Measurements from ENCODE around the gene C10orf90. TPM values are rescaled to one million over a fixed set of nuclear protein-coding genes. Genes with fewer than 3 reads are reported as not detected.

C10orf90 gene
- total RNA-seq, 2 donors from 2014 or later: not detected

DNA sequence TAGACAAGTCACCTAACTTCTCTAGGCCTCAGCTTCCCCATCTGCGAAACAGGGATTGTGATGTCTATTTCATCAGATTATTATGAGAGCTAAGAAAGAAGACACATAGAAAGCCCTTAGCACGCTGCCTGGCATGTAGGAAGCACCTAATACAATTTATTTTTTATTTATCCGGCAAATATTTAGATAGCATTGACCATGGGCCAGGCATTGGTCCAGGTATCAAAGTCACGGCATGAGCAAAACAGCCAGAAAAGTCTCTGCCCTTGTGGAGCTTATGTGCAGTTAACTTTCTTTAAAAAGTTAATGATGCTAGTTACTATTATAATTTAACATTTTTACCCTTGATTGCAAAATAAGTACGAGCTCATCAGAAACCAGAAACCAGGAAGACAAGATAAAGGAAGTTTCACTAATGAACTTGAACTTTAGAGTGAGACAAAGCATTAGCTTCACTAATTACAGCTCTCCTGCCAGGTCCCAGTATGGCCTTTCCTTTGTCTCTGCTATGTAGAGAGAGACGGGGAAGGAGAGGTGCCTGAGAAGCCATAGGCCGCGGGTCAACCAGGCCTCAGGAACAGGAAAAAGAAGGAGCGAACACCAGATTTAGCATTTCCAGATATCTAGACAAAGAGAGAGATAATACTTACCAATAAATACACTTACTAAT lies 142.7 kb downstream of the C10orf90 start:
- ATAC-seq (replicated peaks in 1 of 2) (no peak), DNase-seq (no peak)
- peaks cover 0 to 1% of the 10 kb centered on the region in 2 donors for H3K9me3 Mint-ChIP-seq
- H3K4me1 Mint-ChIP-seq (ENCODE audit: low read depth): no peaks in the 10 kb centered on the region
- no peak overlapping the region for H3K27ac Mint-ChIP-seq
- H3K27me3 Mint-ChIP-seq (ENCODE audit: low read depth): peaks cover 5% of the 10 kb centered on the region
- H3K36me3 Mint-ChIP-seq (ENCODE audit: insufficient read depth in 2 of 2): no peaks in the 10 kb centered on the region
- no peak overlapping the region for H3K4me3 Mint-ChIP-seq

DNA sequence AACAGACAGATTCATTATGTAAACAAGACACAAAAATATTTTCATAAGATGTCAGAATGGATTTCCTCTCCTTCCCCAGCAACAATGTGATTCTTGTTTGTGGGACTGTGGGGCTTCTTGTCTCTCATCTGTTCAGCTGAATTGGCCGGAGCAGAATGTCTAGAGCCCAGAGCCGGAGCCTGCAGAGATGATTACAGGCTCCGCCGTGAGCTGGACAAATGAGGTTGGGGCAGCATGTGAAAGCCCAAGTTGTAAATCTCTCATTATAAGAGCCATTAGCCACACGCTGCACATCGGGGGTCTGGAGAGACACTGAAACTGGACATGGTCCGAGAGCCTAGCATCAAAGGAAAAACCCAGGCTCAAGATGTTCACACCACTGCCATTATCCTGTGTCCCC lies 145.2 kb downstream of the C10orf90 start:
- H3K36me3 Mint-ChIP-seq (ENCODE audit: insufficient read depth in 2 of 2): no peaks in the 10 kb centered on the region
- no peak for DNase-seq
- no peaks in the 10 kb centered on the region for H3K4me1 Mint-ChIP-seq (ENCODE audit: low read depth)
- ATAC-seq (replicated peaks in 1 of 2): no peak
- no peak overlapping the region for H3K27ac Mint-ChIP-seq
- H3K4me3 Mint-ChIP-seq: no peak overlapping the region
- peaks cover 5% of the 10 kb centered on the region for H3K27me3 Mint-ChIP-seq (ENCODE audit: low read depth)
- H3K9me3 Mint-ChIP-seq: no peaks in the 10 kb centered on the region

DNA sequence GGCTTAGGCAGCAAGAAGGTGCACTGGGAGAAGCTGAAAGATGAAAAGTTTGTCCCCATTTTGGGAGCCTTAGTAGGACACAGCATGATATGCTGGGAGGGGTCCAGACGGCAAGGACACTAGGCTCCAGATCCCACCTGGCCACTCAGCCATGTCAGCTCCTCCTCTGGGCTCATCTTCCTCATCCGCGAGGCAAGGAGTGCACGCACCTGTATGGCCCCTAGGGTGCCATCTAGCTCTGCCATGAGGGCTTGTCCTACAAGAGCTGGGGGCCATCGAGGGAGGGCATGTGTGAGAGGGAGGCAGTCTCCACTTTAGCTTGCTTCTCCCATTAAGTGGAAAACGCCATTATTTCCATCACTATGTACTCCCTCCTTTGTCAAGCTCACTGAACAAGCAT lies 146.0 kb downstream of the C10orf90 start:
- DNase-seq: no peak
- Mint-ChIP-seq H3K9me3 (no peaks in the 10 kb centered on the region), H3K36me3 (ENCODE audit: insufficient read depth in 2 of 2) (no peaks in the 10 kb centered on the region), H3K27me3 (ENCODE audit: low read depth) (peaks cover 5% of the 10 kb centered on the region), H3K4me1 (ENCODE audit: low read depth) (no peaks in the 10 kb centered on the region), H3K4me3 (no peak overlapping the region), H3K27ac (no peak overlapping the region)
- no peak for ATAC-seq (replicated peaks in 1 of 2)

DNA sequence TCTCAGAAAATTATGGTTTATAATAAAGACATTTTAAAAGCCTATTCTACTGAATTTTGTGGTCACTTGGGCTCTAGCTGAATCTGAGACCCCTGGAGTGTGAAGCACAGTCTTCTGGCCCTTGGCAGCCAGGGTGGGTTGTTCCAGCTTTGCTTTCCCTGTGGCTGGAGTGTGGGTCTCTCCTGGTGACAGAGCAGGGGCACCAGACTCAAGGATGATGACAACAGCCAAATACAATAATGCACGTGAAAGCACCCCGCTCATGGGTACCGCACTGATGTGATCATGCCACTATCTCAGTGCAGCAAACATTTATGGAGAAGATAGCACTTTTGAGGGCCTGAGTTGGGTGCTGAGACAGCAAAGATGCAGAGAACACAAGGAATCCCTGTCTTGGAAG lies 147.4 kb downstream of the C10orf90 start:
- H3K9me3 Mint-ChIP-seq: no peaks in the 10 kb centered on the region
- DNase-seq (no peak), ATAC-seq (replicated peaks in 1 of 2) (no peak)
- H3K27ac Mint-ChIP-seq: no peak overlapping the region
- H3K4me3 Mint-ChIP-seq: no peak overlapping the region
- H3K27me3 Mint-ChIP-seq (ENCODE audit: low read depth): peaks cover 5% of the 10 kb centered on the region
- no peaks in the 10 kb centered on the region for H3K36me3 Mint-ChIP-seq (ENCODE audit: insufficient read depth in 2 of 2)
- no peaks in the 10 kb centered on the region for H3K4me1 Mint-ChIP-seq (ENCODE audit: low read depth)

DNA sequence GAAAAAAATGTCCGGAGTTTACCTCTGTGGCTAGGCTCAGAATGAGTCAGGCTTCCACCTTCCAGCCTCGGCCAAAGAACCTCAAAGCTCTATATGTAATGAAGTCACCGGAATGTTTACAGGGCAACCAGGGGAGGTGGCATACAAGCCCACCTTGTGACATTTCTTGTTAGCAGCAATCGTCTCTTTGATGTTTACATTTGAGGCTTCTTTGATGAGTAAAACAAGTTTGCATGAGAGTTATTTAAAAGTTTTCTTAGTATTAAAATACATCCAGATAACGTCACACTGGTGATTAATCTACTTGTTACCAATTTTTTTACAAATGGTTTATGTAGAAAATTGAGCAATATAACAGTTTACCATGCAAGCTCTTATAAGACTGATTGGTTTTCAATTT lies 149.1 kb downstream of the C10orf90 start:
- Mint-ChIP-seq H3K9me3 (no peaks in the 10 kb centered on the region), H3K36me3 (ENCODE audit: insufficient read depth in 2 of 2) (no peaks in the 10 kb centered on the region), H3K27ac (no peak overlapping the region), H3K27me3 (ENCODE audit: low read depth) (peaks cover 5% of the 10 kb centered on the region), H3K4me3 (no peak overlapping the region), H3K4me1 (ENCODE audit: low read depth) (no peaks in the 10 kb centered on the region)
- DNase-seq: no peak
- no peak for ATAC-seq (replicated peaks in 1 of 2)

DNA sequence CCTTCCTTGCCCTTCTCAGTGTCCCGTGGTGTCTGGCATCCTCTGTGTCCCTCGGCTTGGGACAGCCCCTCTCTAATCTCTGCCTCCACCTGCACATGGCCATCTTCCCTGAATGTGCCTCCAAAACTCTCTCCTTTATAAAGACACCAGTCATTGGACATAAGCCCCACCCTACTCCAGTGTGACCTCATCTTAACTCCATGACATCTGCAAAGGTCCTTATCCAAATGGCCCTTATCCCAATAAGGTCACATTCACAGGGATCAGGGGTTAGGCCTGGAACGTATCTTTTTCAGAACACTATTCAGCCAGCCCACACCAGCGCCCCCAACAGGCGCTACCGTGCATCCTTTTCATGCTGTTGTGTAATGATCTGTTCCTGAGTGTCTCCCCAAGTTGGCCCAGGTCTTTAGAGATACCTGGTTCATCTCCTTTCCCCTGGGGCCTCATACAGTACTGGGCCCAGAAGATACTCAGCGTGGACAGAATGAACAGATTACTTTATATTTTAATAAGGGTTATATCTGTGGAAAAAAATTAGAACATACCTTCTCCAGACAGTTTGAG lies 149.7 kb downstream of the C10orf90 start:
- no peaks in the 10 kb centered on the region for H3K4me1 Mint-ChIP-seq (ENCODE audit: low read depth)
- no peak overlapping the region for H3K4me3 Mint-ChIP-seq
- DNase-seq (no peak), ATAC-seq (replicated peaks in 1 of 2) (no peak)
- peaks cover 5% of the 10 kb centered on the region for H3K27me3 Mint-ChIP-seq (ENCODE audit: low read depth)
- H3K9me3 Mint-ChIP-seq: no peaks in the 10 kb centered on the region
- H3K36me3 Mint-ChIP-seq (ENCODE audit: insufficient read depth in 2 of 2): no peaks in the 10 kb centered on the region
- H3K27ac Mint-ChIP-seq: no peak overlapping the region

DNA sequence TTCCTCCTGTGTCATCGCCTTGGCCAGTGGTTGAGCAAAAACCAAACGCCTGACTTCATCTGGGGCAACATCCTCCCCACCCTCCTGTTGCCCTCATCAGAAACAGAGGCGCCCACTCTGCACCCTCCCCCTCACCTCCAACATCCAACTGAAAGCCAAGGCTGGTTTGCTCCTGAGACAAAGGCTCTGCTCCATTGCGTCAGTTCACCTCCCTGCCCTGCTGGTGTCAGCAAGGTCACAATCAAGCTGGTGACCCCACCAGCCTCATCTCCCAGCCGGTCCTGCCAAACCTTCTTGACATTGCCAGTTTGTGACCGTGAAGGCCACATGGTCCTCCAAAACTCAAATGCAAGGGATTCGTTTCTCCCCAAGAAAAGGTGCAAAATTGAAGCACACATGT lies 150.5 kb downstream of the C10orf90 start:
- DNase-seq (no peak), ATAC-seq (replicated peaks in 1 of 2) (no peak)
- H3K9me3 Mint-ChIP-seq: no peaks in the 10 kb centered on the region
- no peaks in the 10 kb centered on the region for H3K36me3 Mint-ChIP-seq (ENCODE audit: insufficient read depth in 2 of 2)
- no peaks in the 10 kb centered on the region for H3K4me1 Mint-ChIP-seq (ENCODE audit: low read depth)
- peaks cover 5% of the 10 kb centered on the region for H3K27me3 Mint-ChIP-seq (ENCODE audit: low read depth)
- H3K4me3 Mint-ChIP-seq: no peak overlapping the region
- H3K27ac Mint-ChIP-seq: no peak overlapping the region

DNA sequence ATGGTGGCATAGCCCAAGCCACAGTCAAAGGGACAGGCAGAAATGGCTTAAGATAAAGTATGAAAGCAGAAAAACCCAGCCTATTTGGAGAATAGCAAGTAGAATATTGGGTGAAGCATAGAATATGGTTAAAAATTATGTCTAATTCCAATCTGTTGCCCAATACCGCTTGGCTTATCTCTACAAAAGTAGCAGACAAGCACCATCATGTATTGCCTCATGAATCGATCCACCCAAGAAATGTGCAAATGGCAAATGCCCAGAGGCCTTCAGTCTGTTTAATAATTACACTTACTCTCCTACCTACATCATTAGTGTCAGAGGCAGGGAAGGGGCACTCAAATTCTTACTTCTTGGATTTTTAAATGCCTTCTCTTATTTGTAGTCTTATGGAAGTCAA lies 151.3 kb downstream of the C10orf90 start:
- DNase-seq (no peak), ATAC-seq (replicated peaks in 1 of 2) (no peak)
- no peak overlapping the region for H3K4me3 Mint-ChIP-seq
- peaks cover 5% of the 10 kb centered on the region for H3K27me3 Mint-ChIP-seq (ENCODE audit: low read depth)
- H3K4me1 Mint-ChIP-seq (ENCODE audit: low read depth): no peaks in the 10 kb centered on the region
- H3K36me3 Mint-ChIP-seq (ENCODE audit: insufficient read depth in 2 of 2): no peaks in the 10 kb centered on the region
- H3K9me3 Mint-ChIP-seq: no peaks in the 10 kb centered on the region
- H3K27ac Mint-ChIP-seq: no peak overlapping the region

DNA sequence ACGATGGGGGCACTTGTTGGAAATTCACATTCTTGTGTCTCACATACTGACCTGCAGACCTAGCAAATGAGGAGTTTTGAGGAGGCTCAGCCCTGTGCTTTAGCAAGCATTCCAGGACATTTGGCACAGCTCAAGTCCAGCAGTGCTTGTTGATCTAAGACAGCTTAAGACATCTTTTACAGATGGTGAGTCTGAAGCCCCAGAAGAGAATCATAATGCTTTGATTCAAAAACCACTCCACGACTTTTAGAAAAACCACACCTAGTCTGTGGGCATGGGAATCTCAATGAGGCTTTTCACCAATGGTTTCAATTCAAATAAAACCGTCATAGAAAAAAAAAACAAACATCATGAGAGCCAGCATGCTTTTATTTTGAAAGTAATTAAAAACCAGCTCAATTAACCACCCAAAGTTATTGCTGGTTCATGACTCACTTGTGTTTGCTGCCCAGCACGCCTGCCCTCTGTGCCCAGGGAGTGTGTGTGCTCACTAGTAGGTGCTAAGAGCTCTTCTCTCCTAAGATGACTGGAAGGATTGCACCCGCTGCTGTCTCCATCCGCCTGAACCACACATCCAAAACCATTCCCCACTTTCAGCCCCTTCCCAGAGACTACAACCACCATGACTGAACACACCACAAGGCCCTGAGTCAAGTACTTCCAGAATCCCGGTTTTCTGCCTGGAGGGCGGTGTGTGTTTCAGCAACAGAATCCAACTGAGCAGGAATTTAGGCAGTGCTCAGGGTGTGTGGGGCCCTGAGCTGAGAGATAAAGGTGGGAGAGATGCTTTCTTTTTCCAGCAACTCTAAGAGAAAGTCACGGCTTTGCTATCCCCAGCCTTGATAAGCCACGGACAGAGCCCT lies 152.0 kb downstream of the C10orf90 start:
- H3K27ac Mint-ChIP-seq: no peak overlapping the region
- no peak for DNase-seq
- peaks cover 5% of the 10 kb centered on the region for H3K27me3 Mint-ChIP-seq (ENCODE audit: low read depth)
- H3K4me1 Mint-ChIP-seq (ENCODE audit: low read depth): no peaks in the 10 kb centered on the region
- no peak for ATAC-seq (replicated peaks in 1 of 2)
- no peaks in the 10 kb centered on the region for H3K36me3 Mint-ChIP-seq (ENCODE audit: insufficient read depth in 2 of 2)
- H3K9me3 Mint-ChIP-seq: no peaks in the 10 kb centered on the region
- no peak overlapping the region for H3K4me3 Mint-ChIP-seq

DNA sequence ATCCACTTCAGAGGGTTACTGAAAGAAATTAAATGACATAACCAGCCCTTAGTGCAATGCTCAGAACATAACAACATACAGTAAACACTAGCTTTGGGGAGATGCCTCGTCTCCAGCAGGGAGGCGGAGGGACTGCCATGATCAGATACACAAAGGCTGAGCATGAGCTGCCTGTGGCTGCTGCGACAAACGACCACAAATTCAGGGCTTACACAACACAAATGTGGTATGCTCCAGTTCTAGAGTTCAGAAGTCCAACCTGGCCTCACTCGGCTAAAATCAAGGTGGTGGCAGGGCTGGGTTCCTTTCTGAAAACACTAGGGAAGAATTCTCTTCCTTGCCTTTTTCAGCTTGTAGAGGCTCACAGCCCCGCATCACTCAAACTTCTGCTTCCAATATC lies 154.0 kb downstream of the C10orf90 start:
- Mint-ChIP-seq H3K9me3 (no peaks in the 10 kb centered on the region), H3K4me3 (no peak overlapping the region), H3K4me1 (ENCODE audit: low read depth) (no peaks in the 10 kb centered on the region), H3K27me3 (ENCODE audit: low read depth) (no peaks in the 10 kb centered on the region), H3K27ac (no peak overlapping the region), H3K36me3 (ENCODE audit: insufficient read depth in 2 of 2) (no peaks in the 10 kb centered on the region)
- ATAC-seq (replicated peaks in 1 of 2) (no peak), DNase-seq (no peak)

DNA sequence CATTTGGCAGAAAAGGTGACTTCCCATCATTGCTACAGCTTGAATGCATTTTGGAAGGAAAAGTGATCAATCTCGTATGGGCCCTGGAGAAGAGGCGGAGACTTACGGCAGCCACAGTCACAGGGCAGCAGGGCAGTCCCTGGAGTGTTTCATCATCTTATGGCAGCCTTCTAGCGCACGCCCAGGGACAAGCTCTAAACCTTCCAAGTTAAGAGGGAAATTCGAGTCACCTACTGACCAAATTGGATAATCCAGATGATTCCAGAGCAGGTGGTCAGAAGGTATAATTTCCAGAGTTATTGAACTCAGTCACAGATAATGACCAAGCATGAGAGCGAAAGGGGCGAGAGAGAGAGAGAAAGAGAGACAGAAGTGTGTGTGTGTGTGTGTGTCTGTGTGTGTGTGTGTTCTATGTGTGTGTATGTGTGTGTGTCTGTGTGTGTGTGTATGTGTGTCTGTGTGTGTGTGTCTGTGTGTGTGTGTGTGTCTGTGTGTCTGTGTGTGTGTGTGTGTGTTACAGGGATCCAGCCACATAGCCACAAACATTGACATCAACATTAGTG lies 158.5 kb downstream of the C10orf90 start:
- Mint-ChIP-seq H3K36me3 (ENCODE audit: insufficient read depth in 2 of 2) (no peaks in the 10 kb centered on the region), H3K9me3 (no peaks in the 10 kb centered on the region), H3K4me1 (ENCODE audit: low read depth) (no peaks in the 10 kb centered on the region), H3K27ac (no peak overlapping the region), H3K4me3 (no peak overlapping the region), H3K27me3 (ENCODE audit: low read depth) (no peaks in the 10 kb centered on the region)
- DNase-seq (no peak), ATAC-seq (replicated peaks in 1 of 2) (no peak)

DNA sequence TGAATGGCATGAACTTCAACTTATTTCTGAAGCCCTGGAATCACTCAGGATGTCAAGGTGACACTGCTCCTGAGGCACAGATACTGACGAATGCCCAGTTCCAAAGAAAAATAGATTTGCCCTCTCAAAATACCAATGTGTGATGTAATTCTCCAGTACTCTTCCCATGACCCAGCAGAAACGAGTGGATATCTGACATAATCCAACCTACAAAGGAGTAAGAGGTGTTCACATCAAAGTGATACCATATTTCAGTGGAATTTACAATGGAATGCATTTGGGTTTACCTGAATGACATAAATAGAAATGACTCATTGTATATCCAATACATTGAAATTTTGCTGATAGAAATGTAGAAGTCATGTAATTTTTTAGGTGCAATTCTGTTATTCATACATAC lies 161.3 kb downstream of the C10orf90 start:
- no peak overlapping the region for H3K4me3 Mint-ChIP-seq
- H3K36me3 Mint-ChIP-seq (ENCODE audit: insufficient read depth in 2 of 2): no peaks in the 10 kb centered on the region
- no peaks in the 10 kb centered on the region for H3K4me1 Mint-ChIP-seq (ENCODE audit: low read depth)
- no peak for DNase-seq
- no peak for ATAC-seq (replicated peaks in 1 of 2)
- H3K27me3 Mint-ChIP-seq (ENCODE audit: low read depth): no peaks in the 10 kb centered on the region
- H3K9me3 Mint-ChIP-seq: no peaks in the 10 kb centered on the region
- no peak overlapping the region for H3K27ac Mint-ChIP-seq

DNA sequence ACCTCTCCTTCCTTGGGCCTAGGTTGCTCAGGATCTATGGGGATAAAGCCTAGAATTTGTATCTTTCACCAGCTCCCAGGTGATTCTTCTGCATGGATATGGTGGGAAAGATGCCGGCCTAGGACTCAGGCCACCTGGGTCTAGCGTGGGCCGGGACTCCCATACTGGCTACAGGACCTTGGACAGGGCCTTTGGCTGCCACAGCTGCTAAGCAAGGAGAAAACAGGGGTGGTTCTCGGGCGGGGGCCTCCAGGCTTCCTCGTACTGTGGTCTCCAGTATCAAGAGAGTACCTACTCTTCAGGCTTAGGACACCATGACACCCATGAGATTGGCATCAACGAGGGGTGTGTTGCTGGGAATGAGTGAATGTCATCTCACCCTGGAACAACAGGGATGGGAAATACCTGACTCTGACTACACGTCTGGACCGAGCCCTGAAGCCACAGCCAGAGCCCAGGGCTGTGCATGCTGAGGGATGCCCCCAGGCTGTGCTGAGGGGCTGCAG lies 161.9 kb downstream of the C10orf90 start:
- Mint-ChIP-seq H3K27me3 (ENCODE audit: low read depth) (no peaks in the 10 kb centered on the region), H3K4me1 (ENCODE audit: low read depth) (no peaks in the 10 kb centered on the region), H3K9me3 (no peaks in the 10 kb centered on the region), H3K4me3 (no peak overlapping the region), H3K27ac (no peak overlapping the region), H3K36me3 (ENCODE audit: insufficient read depth in 2 of 2) (no peaks in the 10 kb centered on the region)
- no peak for DNase-seq
- ATAC-seq (replicated peaks in 1 of 2): no peak

Measured in activated T-cell treated with anti-CD3 and anti-CD28 coated beads, Interleukin-2, amount 50 U/mL, for 72 hours (primary cell).